H1 (cell line): ENCODE results near the gene DHRS7B. TPM values are rescaled to one million over a fixed set of nuclear protein-coding genes. Genes with fewer than 3 reads are reported as not detected.

Source experiments
- CTCF ChIA-PET: fragments of 300-600 bp; sonication (Branson Sonifier 250); formaldehyde crosslinking; loops from one replicate; lab custom pipeline; 2021; ENCODE audit not compliant: partially characterized antibody; lab: Charles Lee
- POLR2A ChIA-PET: fragments of 300-600 bp; sonication (Branson Sonifier 250); formaldehyde crosslinking; loops from one replicate; lab custom pipeline; 2021; ENCODE audit warnings: inconsistent platforms; ENCODE audit not compliant: partially characterized antibody; lab: Charles Lee
- DNase-seq, 2 experiments: peaks; one replicate each; pipeline versions ENCODE4 v3.0.0 to v3.0.0-alpha.2; 2010 to 2022; ENCODE audit warnings: low spot score in 2 of 2, low read depth in 1 of 2, mixed read lengths in 1 of 2
- FAIRE-seq: peaks from 2 replicates; lab custom pipeline; 2011; peaks lifted over from hg19 to GRCh38; lab: Jason Lieb, UNC
- H2AFZ ChIP-seq: 2 replicates; pipeline ENCODE4 v1.8.1; 2012; ENCODE audit warnings: low read length, inconsistent platforms
- H2AK5ac ChIP-seq: 2 replicates; pipeline ENCODE4 v1.6.1; 2013; ENCODE audit warnings: low read depth, low read length
- H2BK120ac ChIP-seq: replicated peaks from 2 replicates; pipeline ENCODE3; 2013; ENCODE audit warnings: low read depth, low read length, inconsistent platforms
- H2BK12ac ChIP-seq: 2 replicates; pipeline ENCODE4 v1.6.1; 2013; ENCODE audit warnings: low read depth, low read length
- H2BK15ac ChIP-seq: 2 replicates; pipeline ENCODE4 v1.6.1; 2013; ENCODE audit warnings: low read length
- H2BK20ac ChIP-seq: 2 replicates; pipeline ENCODE4 v1.6.1; 2013; ENCODE audit warnings: low read length
- H2BK5ac ChIP-seq: 2 replicates; pipeline ENCODE4 v1.6.1; 2013; ENCODE audit warnings: low read depth, low read length
- H3K14ac ChIP-seq: 2 replicates; pipeline ENCODE4 v1.6.1; 2013; ENCODE audit warnings: inconsistent platforms; ENCODE audit not compliant: insufficient read length
- H3K18ac ChIP-seq: 2 replicates; pipeline ENCODE4 v1.6.1; 2013; ENCODE audit warnings: low read length; ENCODE audit errors: extremely low read depth
- H3K23ac ChIP-seq: 2 replicates; pipeline ENCODE4 v1.6.1; 2013; ENCODE audit warnings: inconsistent platforms; ENCODE audit not compliant: insufficient read length
- H3K23me2 ChIP-seq: 2 replicates; pipeline ENCODE4 v1.6.1; 2013; ENCODE audit warnings: low read depth, low read length
- H3K27ac ChIP-seq: 2 replicates; pipeline ENCODE4 v1.6.1; 2011; ENCODE audit warnings: low read depth, low read length, inconsistent platforms
- H3K27me3 ChIP-seq, 4 experiments: replicated peaks in 1 of 4; 1 replicate in 1 of 4; 2 replicates in 3 of 4; pipeline versions ENCODE4 v1.6.1 to v1.8.1; 2011 to 2013; ENCODE audit warnings: low read length in 3 of 4, mild to moderate bottlenecking in 3 of 4, inconsistent platforms in 2 of 4, mixed read lengths in 2 of 4, moderate library complexity in 1 of 4; ENCODE audit not compliant: control insufficient read depth in 3 of 4, insufficient read depth in 3 of 4; ENCODE audit errors: extremely low read depth in 1 of 4
- H3K36me3 ChIP-seq, 4 experiments: 2 replicates each; pipeline versions ENCODE4 v1.6.1 to v1.8.1; 2011 to 2013; ENCODE audit warnings: mild to moderate bottlenecking in 4 of 4, low read length in 3 of 4, moderate library complexity in 2 of 4, control low read depth in 1 of 4, inconsistent platforms in 1 of 4; ENCODE audit not compliant: insufficient read depth in 4 of 4, control insufficient read depth in 2 of 4
- H3K4ac ChIP-seq: replicated peaks from 2 replicates; pipeline ENCODE3; 2013; ENCODE audit warnings: low read length, low read depth, mixed read lengths, inconsistent platforms; ENCODE audit not compliant: insufficient read length
- H3K4me1 ChIP-seq, 4 experiments: replicated peaks in 1 of 4; 1 replicate in 1 of 4; 2 replicates in 3 of 4; pipeline versions ENCODE4 v1.6.1 to v1.8.1; 2011 to 2013; ENCODE audit warnings: low read length in 3 of 4, inconsistent platforms in 2 of 4, mixed read lengths in 1 of 4; ENCODE audit not compliant: insufficient read depth in 4 of 4, control insufficient read depth in 3 of 4
- H3K4me2 ChIP-seq, 2 experiments: 2 replicates each; pipeline versions ENCODE4 v1.6.1 to v1.8.1; 2011 to 2013; ENCODE audit warnings: low read depth in 2 of 2, low read length in 2 of 2, control low read depth in 1 of 2, inconsistent platforms in 1 of 2, mild to moderate bottlenecking in 1 of 2; ENCODE audit not compliant: insufficient read depth in 1 of 2
- H3K4me3 ChIP-seq, 4 experiments: fragments of 200-600, 300-600 bp in 1 of 4; sonication (generic), shearing (Covaris generic), sonication (Bioruptor Twin) in 1 of 4; 2 replicates each; pipeline versions ENCODE4 v1.5.1 to v1.8.1; 2011 to 2016; ENCODE audit warnings: low read length in 4 of 4, low read depth in 3 of 4, control low read depth in 2 of 4, inconsistent platforms in 2 of 4, mild to moderate bottlenecking in 2 of 4, mixed read lengths in 1 of 4, moderate library complexity in 1 of 4; ENCODE audit not compliant: insufficient read depth in 2 of 4; ENCODE audit errors: extremely low read depth in 1 of 4
- H3K56ac ChIP-seq: replicated peaks from 2 replicates; pipeline ENCODE3; 2013; ENCODE audit warnings: low read depth, mild to moderate bottlenecking, mixed read lengths, low read length, inconsistent platforms; ENCODE audit not compliant: insufficient read length
- H3K79me1 ChIP-seq: 2 replicates; pipeline ENCODE4 v1.6.1; 2013; ENCODE audit warnings: low read depth, low read length, control low read depth
- H3K79me2 ChIP-seq, 2 experiments: 2 replicates each; pipeline versions ENCODE4 v1.6.1 to v1.8.1; 2012 to 2013; ENCODE audit warnings: low read length in 2 of 2, mild to moderate bottlenecking in 2 of 2, inconsistent platforms in 1 of 2; ENCODE audit not compliant: insufficient read depth in 2 of 2, control insufficient read depth in 1 of 2
- H3K9ac ChIP-seq, 4 experiments: replicated peaks in 1 of 4; 1 replicate in 1 of 4; 2 replicates in 3 of 4; pipeline versions ENCODE4 v1.6.1 to v1.8.1; 2011 to 2013; ENCODE audit warnings: low read depth in 3 of 4, low read length in 3 of 4, control low read depth in 2 of 4, mild to moderate bottlenecking in 2 of 4, moderate library complexity in 2 of 4, inconsistent platforms in 1 of 4; ENCODE audit errors: extremely low read depth in 1 of 4
- H3K9me3 ChIP-seq, 2 experiments: 2 replicates each; pipeline versions ENCODE4 v1.6.1 to v1.8.1; 2012 to 2013; ENCODE audit warnings: mild to moderate bottlenecking in 2 of 2, moderate library complexity in 2 of 2, control low read depth in 1 of 2, inconsistent platforms in 1 of 2, low read depth in 1 of 2, low read length in 1 of 2, mixed read lengths in 1 of 2; ENCODE audit not compliant: insufficient read depth in 2 of 2
- H4K20me1 ChIP-seq, 2 experiments: replicated peaks in 1 of 2; 2 replicates each; pipeline versions ENCODE3 to v1.8.1; 2011 to 2013; ENCODE audit warnings: inconsistent platforms in 2 of 2, low read length in 2 of 2, mild to moderate bottlenecking in 1 of 2; ENCODE audit not compliant: insufficient read depth in 2 of 2, control insufficient read depth in 1 of 2
- H4K5ac ChIP-seq: 2 replicates; pipeline ENCODE4 v1.6.1; 2013; ENCODE audit warnings: low read length, low read depth, mixed read lengths, inconsistent platforms; ENCODE audit not compliant: insufficient read length
- H4K8ac ChIP-seq: 2 replicates; pipeline ENCODE4 v1.8.0; 2013; ENCODE audit warnings: mild to moderate bottlenecking, moderate library complexity, low read length, inconsistent platforms; ENCODE audit not compliant: insufficient read depth; ENCODE audit errors: extremely low read depth
- H4K91ac ChIP-seq: replicated peaks from 2 replicates; pipeline ENCODE3; 2013; ENCODE audit warnings: low read length, mixed read lengths, inconsistent platforms; ENCODE audit not compliant: insufficient read length
- CREB1 ChIP-seq: IDR thresholded peaks from 2 replicates; pipeline ENCODE4 v1.6.1; 2012; ENCODE audit warnings: inconsistent platforms
- CTBP2 ChIP-seq: IDR thresholded peaks from 2 replicates; pipeline ENCODE4 v1.7.0; 2011; ENCODE audit warnings: borderline replicate concordance, mild to moderate bottlenecking, moderate library complexity, mixed read lengths, low read length; ENCODE audit not compliant: insufficient read depth, insufficient read length
- FOSL1 ChIP-seq: IDR thresholded peaks from 2 replicates; pipeline ENCODE4 v1.6.1; 2011; ENCODE audit warnings: mild to moderate bottlenecking, low read depth, low read length, moderate library complexity; ENCODE audit not compliant: insufficient read depth
- GABPA ChIP-seq: IDR thresholded peaks from 2 replicates; pipeline ENCODE4 v1.6.1; 2011; ENCODE audit warnings: mild to moderate bottlenecking, low read length, moderate library complexity, borderline replicate concordance; ENCODE audit not compliant: insufficient read depth
- RNF2 ChIP-seq: fragments of 200-900, 300-1000 bp; sonication (generic); IDR thresholded peaks from 2 replicates; pipeline ENCODE4 v1.7.1; 2016; ENCODE audit warnings: borderline replicate concordance, low read depth, mild to moderate bottlenecking, antibody characterized with exemption, low read length; ENCODE audit not compliant: poor library complexity, severe bottlenecking; ENCODE audit errors: missing control alignments
- SP1 ChIP-seq: IDR thresholded peaks from 2 replicates; pipeline ENCODE4 v1.6.1; 2011; ENCODE audit warnings: low read depth, low read length
- SP4 ChIP-seq: IDR thresholded peaks from 2 replicates; pipeline ENCODE4 v1.6.1; 2012; ENCODE audit warnings: low read length, inconsistent platforms
- SRF ChIP-seq: IDR thresholded peaks from 2 replicates; pipeline ENCODE4 v1.6.1; 2011; ENCODE audit warnings: mild to moderate bottlenecking, low read depth, low read length, moderate library complexity
- TCF12 ChIP-seq: IDR thresholded peaks from 2 replicates; pipeline ENCODE4 v1.6.1; 2011; ENCODE audit warnings: low read depth, mild to moderate bottlenecking, low read length
- TEAD4 ChIP-seq: IDR thresholded peaks from 2 replicates; pipeline ENCODE4 v1.6.1; 2012; ENCODE audit warnings: low read depth, low read length, inconsistent platforms, mixed read lengths
- WGBS, 2 experiments: shearing (Covaris generic) in 1 of 2; methylation state at CpG; one replicate each; pipeline versions ENCODE4 v1.1.6 to v1.1.7; 2013 to 2015; ENCODE audit warnings: low lambda C conversion rate in 2 of 2, mixed read lengths in 2 of 2, inconsistent platforms in 1 of 2, low coverage in 1 of 2, missing lambda C conversion rate in 1 of 2; ENCODE audit not compliant: insufficient replicate concordance in 2 of 2, insufficient coverage in 1 of 2, insufficient read length in 1 of 2; ENCODE audit errors: extremely low coverage in 1 of 2, missing lambda C conversion rate in 1 of 2; 5-methylcytosine and 5-hydroxymethylcytosine counted together
- polyA plus RNA-seq, 7 experiments: library from polyadenylated mRNA; depleted of rRNA in 3 of 7; stranded (reverse) in 5 of 7; unstranded in 2 of 7; fragments of >200 nt in 5 of 7; fragments of 200-250 nt in 2 of 7; gene quantifications; 1 replicate in 5 of 7; 2 replicates in 1 of 7; 4 replicates in 1 of 7; pipeline versions ENCODE4 v1.2.1 to v1.2.3, GENCODE V29; 2011 to 2013; ENCODE audit warnings: missing spikeins in 2 of 7, mixed read lengths in 2 of 7
- total RNA-seq: library from RNA; stranded (reverse); fragmentation: NEBNext Ultra II Directional; extraction: Animal tissue kit (Norgen Biotek cat#: 25700); gene quantifications from 2 replicates; pipeline ENCODE4 v1.2.1, GENCODE V29; 2021
- TF ChIP-seq, protein P1 (sequence below): IDR thresholded peaks from 2 replicates; pipeline ENCODE4 v1.6.1; 2012; ENCODE audit warnings: low read length, inconsistent platforms
- TF ChIP-seq, protein P2 (sequence below): IDR thresholded peaks from 2 replicates; pipeline ENCODE4 v1.6.1; 2012; ENCODE audit warnings: inconsistent platforms

DHRS7B gene
- total and polyA plus RNA-seq, 2 of the 8 experiments (the other 6 are each of a cell fraction or from before 2014, with no cell fraction given), result 11.0 to 27.9 TPM

DNA sequence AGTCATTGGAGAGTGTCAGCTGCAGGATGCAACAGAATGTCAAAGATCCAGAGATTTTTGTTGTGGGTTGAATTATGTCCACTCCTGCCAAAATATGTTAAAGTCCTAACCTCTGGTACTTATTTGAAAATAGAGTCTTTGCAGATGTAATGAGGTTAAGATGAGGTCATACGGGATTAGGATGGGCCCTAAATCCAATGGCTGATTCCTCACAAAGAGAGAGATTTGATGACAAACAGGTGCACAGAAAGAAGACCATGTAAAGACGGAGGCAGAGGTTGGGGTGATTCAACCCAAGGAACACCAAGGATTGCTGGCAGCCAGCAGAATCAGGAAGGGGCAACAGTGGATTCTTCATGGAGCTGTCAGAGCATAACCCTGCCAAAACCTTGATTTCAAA, 49.5 kb upstream of the DHRS7B start:
- Histone ChIP-seq H3K9ac (no peak overlapping the region), H4K5ac (no peak overlapping the region), H3K79me2 (no peaks in the 10 kb centered on the region), H4K20me1 (no peaks in the 10 kb centered on the region), H3K27ac (no peak overlapping the region), H2BK5ac (no peak overlapping the region), H3K4me3 (no peak overlapping the region), H3K4me1 (peaks cover 0 to 5% (median 0%) of the 10 kb centered on the region in 4 experiments; a peak in 2 of 7 replicates), H3K18ac (no peak overlapping the region), H4K91ac (no peak overlapping the region), H3K27me3 (no peaks in the 10 kb centered on the region), H3K23me2 (no peaks in the 10 kb centered on the region; the same call in 1 of the 2 replicates), H3K56ac (no peak overlapping the region), H3K4ac (no peak overlapping the region), H3K4me2 (no peak overlapping the region), H2AFZ (no peak overlapping the region), H2AK5ac (no peak overlapping the region), H3K79me1 (no peaks in the 10 kb centered on the region), H2BK15ac (no peak overlapping the region), H2BK20ac (no peak overlapping the region), H3K36me3 (no peaks in the 10 kb centered on the region), H3K14ac (no peak overlapping the region), H4K8ac (no peak overlapping the region), H2BK120ac (no peak overlapping the region), H3K23ac (no peak overlapping the region), H3K9me3 (peaks cover 0 to 9% of the 10 kb centered on the region in 2 experiments; a peak in 2 of 4 replicates), H2BK12ac (no peak overlapping the region)
- CTCF ChIA-PET, result interaction anchor here (2.2 kb wide), 1 partner anchor 34 kb away, joined by 9 read pairs; no protein-coding TSS in a partner anchor
- FAIRE-seq, result no peak
- POLR2A ChIA-PET, result no interaction called here
- DNase-seq, result no peak
- 47% methylated on average over 2 of the region's 2 CpGs; no CpG with 5 or more reads in 1 of the 2 experiments for WGBS, 2 experiments
- no peak for TF ChIP-seq RNF2
- TF ChIP-seq, protein P1, sequence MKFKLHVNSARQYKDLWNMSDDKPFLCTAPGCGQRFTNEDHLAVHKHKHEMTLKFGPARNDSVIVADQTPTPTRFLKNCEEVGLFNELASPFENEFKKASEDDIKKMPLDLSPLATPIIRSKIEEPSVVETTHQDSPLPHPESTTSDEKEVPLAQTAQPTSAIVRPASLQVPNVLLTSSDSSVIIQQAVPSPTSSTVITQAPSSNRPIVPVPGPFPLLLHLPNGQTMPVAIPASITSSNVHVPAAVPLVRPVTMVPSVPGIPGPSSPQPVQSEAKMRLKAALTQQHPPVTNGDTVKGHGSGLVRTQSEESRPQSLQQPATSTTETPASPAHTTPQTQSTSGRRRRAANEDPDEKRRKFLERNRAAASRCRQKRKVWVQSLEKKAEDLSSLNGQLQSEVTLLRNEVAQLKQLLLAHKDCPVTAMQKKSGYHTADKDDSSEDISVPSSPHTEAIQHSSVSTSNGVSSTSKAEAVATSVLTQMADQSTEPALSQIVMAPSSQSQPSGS, result no peak
- TF ChIP-seq CTBP2, result no peak
- TF ChIP-seq TCF12, result no peak
- TF ChIP-seq TEAD4, result no peak
- TF ChIP-seq CREB1, result no peak
- no peak for TF ChIP-seq SRF
- no peak for TF ChIP-seq GABPA
- TF ChIP-seq SP4, result no peak
- TF ChIP-seq SP1, result no peak
- TF ChIP-seq, protein P2, sequence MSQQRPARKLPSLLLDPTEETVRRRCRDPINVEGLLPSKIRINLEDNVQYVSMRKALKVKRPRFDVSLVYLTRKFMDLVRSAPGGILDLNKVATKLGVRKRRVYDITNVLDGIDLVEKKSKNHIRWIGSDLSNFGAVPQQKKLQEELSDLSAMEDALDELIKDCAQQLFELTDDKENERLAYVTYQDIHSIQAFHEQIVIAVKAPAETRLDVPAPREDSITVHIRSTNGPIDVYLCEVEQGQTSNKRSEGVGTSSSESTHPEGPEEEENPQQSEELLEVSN, result no peak
- no peak for TF ChIP-seq FOSL1
